Measurements from ENCODE around the gene CEP192.

DNA sequence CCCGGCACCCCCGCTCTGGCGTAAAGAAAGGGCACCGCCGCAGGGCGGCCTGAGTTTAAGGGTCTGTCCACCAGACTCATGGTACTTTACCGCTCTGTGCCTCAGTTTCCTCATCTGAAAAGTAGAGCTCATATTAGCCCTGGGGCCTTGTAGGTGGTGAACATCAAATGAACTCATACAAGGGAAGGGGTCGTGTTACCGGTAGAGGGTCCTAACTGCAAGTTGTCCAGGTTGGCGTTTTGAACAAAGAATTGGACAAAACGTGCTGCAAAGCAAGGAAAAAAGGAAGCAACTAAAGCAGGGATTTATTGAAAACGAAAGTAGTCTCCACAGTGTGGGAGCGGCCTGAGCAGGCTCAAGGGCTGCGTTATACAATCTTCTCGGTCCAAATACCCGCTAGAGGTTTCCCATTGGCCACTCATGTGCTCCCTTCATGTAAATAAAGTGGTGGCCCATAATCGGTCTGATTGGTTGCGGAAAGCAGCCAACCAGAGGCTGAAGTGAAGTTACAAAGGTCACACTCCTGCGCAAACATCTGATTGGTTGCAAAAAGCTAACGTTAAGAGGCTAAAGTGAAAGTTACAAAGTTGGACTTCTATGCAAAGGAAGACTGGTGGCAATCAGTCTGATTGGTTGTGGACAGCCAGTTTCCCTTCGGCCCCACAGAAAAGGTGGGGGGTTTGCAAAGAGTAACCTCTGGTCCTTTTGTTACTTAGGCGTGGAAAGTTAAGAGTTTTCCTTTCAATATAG is 146.7 kb downstream of the CEP192 start:
- TF ChIP-seq POLR2AphosphoS5 (IDR thresholded peaks at IDR 0.05; ENCODE audit: low read depth, low read length): no peak
- TF ChIP-seq, protein P1, sequence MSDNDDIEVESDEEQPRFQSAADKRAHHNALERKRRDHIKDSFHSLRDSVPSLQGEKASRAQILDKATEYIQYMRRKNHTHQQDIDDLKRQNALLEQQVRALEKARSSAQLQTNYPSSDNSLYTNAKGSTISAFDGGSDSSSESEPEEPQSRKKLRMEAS (IDR thresholded peaks at IDR 0.05): no peak
- no peak for TF ChIP-seq POLR2A (IDR thresholded peaks at IDR 0.05; ENCODE audit: borderline replicate concordance, extremely low read depth, insufficient read depth, insufficient read length)
- TF ChIP-seq, protein P2, sequence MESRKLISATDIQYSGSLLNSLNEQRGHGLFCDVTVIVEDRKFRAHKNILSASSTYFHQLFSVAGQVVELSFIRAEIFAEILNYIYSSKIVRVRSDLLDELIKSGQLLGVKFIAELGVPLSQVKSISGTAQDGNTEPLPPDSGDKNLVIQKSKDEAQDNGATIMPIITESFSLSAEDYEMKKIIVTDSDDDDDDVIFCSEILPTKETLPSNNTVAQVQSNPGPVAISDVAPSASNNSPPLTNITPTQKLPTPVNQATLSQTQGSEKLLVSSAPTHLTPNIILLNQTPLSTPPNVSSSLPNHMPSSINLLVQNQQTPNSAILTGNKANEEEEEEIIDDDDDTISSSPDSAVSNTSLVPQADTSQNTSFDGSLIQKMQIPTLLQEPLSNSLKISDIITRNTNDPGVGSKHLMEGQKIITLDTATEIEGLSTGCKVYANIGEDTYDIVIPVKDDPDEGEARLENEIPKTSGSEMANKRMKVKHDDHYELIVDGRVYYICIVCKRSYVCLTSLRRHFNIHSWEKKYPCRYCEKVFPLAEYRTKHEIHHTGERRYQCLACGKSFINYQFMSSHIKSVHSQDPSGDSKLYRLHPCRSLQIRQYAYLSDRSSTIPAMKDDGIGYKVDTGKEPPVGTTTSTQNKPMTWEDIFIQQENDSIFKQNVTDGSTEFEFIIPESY (IDR thresholded peaks at IDR 0.05; ENCODE audit: extremely low read depth, insufficient replicate concordance, low read length): no peak
